Adipocyte (in vitro differentiated cells): Measurements from ENCODE around the gene SLX4IP.

ENCODE experiments used
- DNase-seq: peaks from one replicate; pipeline ENCODE4 v3.0.0-alpha.2; 2015; ENCODE audit warnings: low read depth
- H3K27me3 ChIP-seq: replicated peaks from 2 replicates; pipeline ENCODE4 v1.7.0; 2013; ENCODE audit warnings: mild to moderate bottlenecking, low read length, moderate library complexity; ENCODE audit not compliant: control insufficient read depth, insufficient read depth
- H3K36me3 ChIP-seq: 2 replicates; pipeline ENCODE4 v1.7.0; 2013; ENCODE audit warnings: low read length, mild to moderate bottlenecking, moderate library complexity; ENCODE audit not compliant: control insufficient read depth, insufficient read depth, severe bottlenecking
- H3K4me1 ChIP-seq: 2 replicates; pipeline ENCODE4 v1.7.0; 2013; ENCODE audit warnings: mild to moderate bottlenecking, low read length, moderate library complexity; ENCODE audit not compliant: control insufficient read depth, insufficient read depth
- H3K4me3 ChIP-seq: 2 replicates; pipeline ENCODE4 v1.7.0; 2013; ENCODE audit warnings: mild to moderate bottlenecking, low read length, moderate library complexity
- H3K9ac ChIP-seq: 2 replicates; pipeline ENCODE4 v1.7.0; 2013; ENCODE audit warnings: mild to moderate bottlenecking, low read length, moderate library complexity
- H3K9me3 ChIP-seq: 2 replicates; pipeline ENCODE4 v1.7.0; 2013; ENCODE audit warnings: mild to moderate bottlenecking, low read length, moderate library complexity; ENCODE audit not compliant: control insufficient read depth

SLX4IP gene

GRCh38 chr20:10468340-10468845 lies 33.3 kb downstream of the SLX4IP start:
- no peak for DNase-seq
- peaks cover 4% of the 10 kb centered on the region for H3K9me3 ChIP-seq
- peaks cover 33% of the 10 kb centered on the region for H3K4me1 ChIP-seq
- H3K9ac ChIP-seq, result no peak overlapping the region
- H3K36me3 ChIP-seq, result no peaks in the 10 kb centered on the region
- H3K4me3 ChIP-seq, result no peak overlapping the region
- H3K27me3 ChIP-seq, result no peaks in the 10 kb centered on the region

DNA sequence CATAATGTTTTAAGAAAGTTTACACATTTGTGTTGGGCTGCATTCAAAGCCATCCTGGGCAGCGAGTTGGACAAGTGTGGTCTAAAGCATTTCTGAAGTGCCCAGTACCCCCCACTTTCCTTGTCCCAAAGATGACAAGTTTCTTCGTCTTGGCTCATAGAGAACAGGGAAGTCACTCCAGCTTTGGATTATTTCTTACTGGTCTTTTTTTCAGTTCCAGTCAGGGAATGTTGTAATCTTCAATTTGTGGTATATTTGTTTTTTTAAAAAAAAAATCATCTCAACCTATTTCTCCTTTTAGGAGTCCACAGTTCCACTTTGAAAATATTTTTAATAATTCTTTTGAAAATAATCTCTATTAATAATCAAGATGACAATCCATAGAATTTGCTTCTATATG lies 34.0 kb downstream of the SLX4IP start:
- no peak for DNase-seq
- no peak overlapping the region for H3K4me3 ChIP-seq
- H3K4me1 ChIP-seq, result peaks cover 34% of the 10 kb centered on the region
- no peaks in the 10 kb centered on the region for H3K9me3 ChIP-seq
- H3K27me3 ChIP-seq, result no peaks in the 10 kb centered on the region
- H3K9ac ChIP-seq, result no peak overlapping the region
- no peaks in the 10 kb centered on the region for H3K36me3 ChIP-seq

- Histone ChIP-seq H3K4me1 (peaks cover 39% of the 10 kb centered on the region), H3K4me3 (no peak overlapping the region), H3K36me3 (no peaks in the 10 kb centered on the region), H3K9ac (no peak overlapping the region), H3K9me3 (no peaks in the 10 kb centered on the region), H3K27me3 (no peaks in the 10 kb centered on the region)
- peak; percentile 86 for DNase-seq
Observed at GRCh38 chr20:10469599-10469998, 34.5 kb downstream of the SLX4IP start.

- Histone ChIP-seq H3K36me3 (no peaks in the 10 kb centered on the region), H3K9me3 (no peaks in the 10 kb centered on the region), H3K9ac (no peak overlapping the region), H3K27me3 (no peaks in the 10 kb centered on the region), H3K4me1 (peaks cover 45% of the 10 kb centered on the region), H3K4me3 (no peak overlapping the region)
- DNase-seq, result no peak
Observed at GRCh38 chr20:10470276-10470675, 35.2 kb downstream of the SLX4IP start.

DNA sequence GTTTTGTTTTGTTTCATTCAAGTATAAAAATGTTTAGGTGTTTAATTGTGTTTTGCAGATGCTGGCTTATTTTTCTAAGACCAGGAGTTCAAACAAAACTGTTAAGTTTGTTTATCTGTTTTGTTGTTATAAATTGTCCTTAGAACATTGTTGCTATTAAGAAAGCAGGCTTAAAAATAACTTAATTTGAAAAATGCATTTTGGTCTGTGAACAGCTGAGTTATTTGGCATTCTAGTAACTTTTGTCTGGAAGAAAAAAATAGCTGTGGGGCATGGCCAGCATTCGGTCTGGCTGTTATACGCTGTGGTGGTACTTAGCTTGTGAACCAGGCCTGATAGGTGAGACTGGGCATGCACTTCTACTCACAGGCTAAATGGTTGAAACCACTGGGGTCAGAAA lies 37.8 kb downstream of the SLX4IP start:
- H3K9me3 ChIP-seq, result no peaks in the 10 kb centered on the region
- no peaks in the 10 kb centered on the region for H3K36me3 ChIP-seq
- H3K4me3 ChIP-seq, result no peak overlapping the region
- H3K27me3 ChIP-seq, result no peaks in the 10 kb centered on the region
- no peak overlapping the region for H3K9ac ChIP-seq
- DNase-seq, result no peak
- peaks cover 31% of the 10 kb centered on the region for H3K4me1 ChIP-seq

- Histone ChIP-seq H3K4me1 (peaks cover 23% of the 10 kb centered on the region), H3K27me3 (no peaks in the 10 kb centered on the region), H3K4me3 (peak overlapping the region; percentile 12), H3K9me3 (no peaks in the 10 kb centered on the region), H3K9ac (no peak overlapping the region), H3K36me3 (no peaks in the 10 kb centered on the region)
- no peak for DNase-seq
Observed at GRCh38 chr20:10474606-10475184, 39.6 kb downstream of the SLX4IP start.

DNA sequence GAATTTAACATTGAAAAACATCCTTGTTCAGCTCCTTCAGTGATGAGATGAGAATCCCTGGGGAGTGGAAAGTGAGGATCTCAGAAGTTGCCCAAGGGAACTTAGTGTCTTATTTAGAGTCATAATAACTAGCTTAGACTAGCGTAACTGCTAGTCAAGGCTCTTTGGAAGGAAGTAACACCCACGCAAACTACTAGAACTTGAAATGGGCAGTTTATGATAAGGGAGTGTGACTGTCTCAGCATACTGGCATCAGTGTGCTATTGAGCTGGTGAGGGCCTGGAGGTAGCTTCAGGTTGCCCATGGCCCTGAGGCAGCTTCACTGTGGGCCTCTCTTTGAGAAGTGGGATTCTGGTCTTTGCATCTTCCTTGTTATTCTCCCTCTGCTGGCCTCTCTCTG lies 40.1 kb downstream of the SLX4IP start:
- Histone ChIP-seq H3K4me3 (no peak overlapping the region), H3K9me3 (no peaks in the 10 kb centered on the region)
- DNase-seq, result no peak

GRCh38 chr20:10476319-10476724 lies 41.2 kb downstream of the SLX4IP start:
- Histone ChIP-seq H3K4me3 (no peak overlapping the region), H3K9me3 (no peaks in the 10 kb centered on the region), H3K27me3 (no peaks in the 10 kb centered on the region), H3K9ac (no peak overlapping the region), H3K4me1 (peaks cover 21% of the 10 kb centered on the region), H3K36me3 (no peaks in the 10 kb centered on the region)
- DNase-seq, result peak; percentile 23

More for the DNA sequence above, 40.1 kb downstream of the SLX4IP start:
- H3K4me1 ChIP-seq, result peaks cover 21% of the 10 kb centered on the region
- H3K36me3 ChIP-seq, result no peaks in the 10 kb centered on the region
- H3K27me3 ChIP-seq, result no peaks in the 10 kb centered on the region
- H3K9ac ChIP-seq, result no peak overlapping the region

GRCh38 chr20:10478205-10478604 lies 43.1 kb downstream of the SLX4IP start:
- Histone ChIP-seq H3K27me3 (no peaks in the 10 kb centered on the region), H3K9me3 (no peaks in the 10 kb centered on the region), H3K4me1 (peaks cover 18% of the 10 kb centered on the region), H3K4me3 (no peak overlapping the region), H3K36me3 (no peaks in the 10 kb centered on the region), H3K9ac (no peak overlapping the region)
- no peak for DNase-seq

DNA sequence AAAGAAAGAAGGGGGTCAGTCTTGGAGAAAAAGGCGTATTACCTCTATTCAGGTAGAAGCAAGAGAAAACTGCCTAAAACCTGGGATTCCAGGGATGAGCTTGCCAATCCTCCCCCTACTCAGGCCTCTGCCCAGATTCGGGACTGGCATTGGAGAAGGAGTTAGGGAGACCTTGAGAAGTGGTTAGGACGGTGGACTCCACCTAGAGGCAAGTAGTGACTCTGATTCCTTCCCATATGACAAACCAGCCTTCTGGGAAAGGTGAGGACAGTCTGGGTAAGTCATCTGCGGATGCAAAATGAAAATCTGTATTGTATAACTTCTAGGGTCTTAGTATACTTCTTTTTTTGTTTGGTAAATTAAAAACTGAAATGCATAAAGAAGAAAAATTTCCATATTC lies 43.8 kb downstream of the SLX4IP start:
- H3K4me3 ChIP-seq, result no peak overlapping the region
- no peaks in the 10 kb centered on the region for H3K9me3 ChIP-seq
- H3K36me3 ChIP-seq, result no peaks in the 10 kb centered on the region
- peaks cover 15% of the 10 kb centered on the region for H3K4me1 ChIP-seq
- no peak overlapping the region for H3K9ac ChIP-seq
- DNase-seq, result no peak
- H3K27me3 ChIP-seq, result no peaks in the 10 kb centered on the region

DNA sequence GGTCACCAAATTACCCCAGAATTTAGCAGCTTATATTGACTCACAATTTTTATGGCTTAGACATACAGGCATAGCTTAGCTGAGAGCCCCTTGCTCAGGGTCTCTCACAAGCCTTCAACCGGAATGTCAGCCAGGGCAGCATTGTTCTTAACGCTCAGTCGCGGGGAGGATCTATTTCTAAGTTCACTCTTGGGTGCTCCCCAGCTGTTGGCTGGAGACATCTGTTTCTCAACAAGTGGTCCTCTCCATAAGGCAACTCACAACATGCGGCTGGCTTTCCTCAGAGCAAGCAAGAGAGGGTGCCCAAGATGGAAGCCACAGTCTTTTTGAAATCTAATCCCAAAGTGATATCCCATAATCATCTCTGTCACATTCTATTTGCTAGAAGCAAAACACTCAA lies 46.6 kb downstream of the SLX4IP start:
- Histone ChIP-seq H3K9me3 (no peaks in the 10 kb centered on the region), H3K4me3 (no peak overlapping the region), H3K36me3 (no peaks in the 10 kb centered on the region), H3K27me3 (no peaks in the 10 kb centered on the region), H3K9ac (no peak overlapping the region), H3K4me1 (no peaks in the 10 kb centered on the region)
- DNase-seq, result no peak

GRCh38 chr20:10483691-10484090 lies 48.6 kb downstream of the SLX4IP start:
- DNase-seq, result no peak
- H3K4me3 ChIP-seq, result no peak overlapping the region
- no peaks in the 10 kb centered on the region for H3K36me3 ChIP-seq
- H3K27me3 ChIP-seq, result no peaks in the 10 kb centered on the region
- no peak overlapping the region for H3K9ac ChIP-seq
- no peaks in the 10 kb centered on the region for H3K4me1 ChIP-seq
- H3K9me3 ChIP-seq, result peaks cover 5% of the 10 kb centered on the region
